Measurements from ENCODE around the gene RACGAP1. TPM values are rescaled to one million over a fixed set of nuclear protein-coding genes. Genes with fewer than 3 reads are reported as not detected.
A peak's percentile ranks its signal among the peaks of the same experiment; 100 is the strongest.

The RACGAP1 gene
- total RNA-seq, 2 donors from 2014 or later = 49.6 to 96.6 TPM

GRCh38 chr12:50005175-50005574, 20.1 kb downstream of the RACGAP1 start:
- no peak overlapping the region for H3K27ac Mint-ChIP-seq
- no peak overlapping the region for H3K4me3 Mint-ChIP-seq
- Histone ChIP-seq H3K27me3 (ENCODE audit: control insufficient read depth, insufficient read depth, low read length, poor library complexity, severe bottlenecking) (no peaks in the 10 kb centered on the region), H3K36me3 (ENCODE audit: control insufficient read depth, insufficient read depth, low read length) (peaks cover 68% of the 10 kb centered on the region), H3K27ac (ENCODE audit: low read depth, low read length) (no peak overlapping the region), H3K4me3 (ENCODE audit: low read length) (no peak overlapping the region), H3K9me3 (ENCODE audit: control insufficient read depth, low read length) (no peaks in the 10 kb centered on the region), H3K9ac (ENCODE audit: extremely low read depth, low read length, poor library complexity, severe bottlenecking) (no peak overlapping the region), H3K4me1 (ENCODE audit: control insufficient read depth, insufficient read depth, low read length) (no peaks in the 10 kb centered on the region)
- DNase-seq = peak; percentile 35
- no peaks in the 10 kb centered on the region for H3K27me3 Mint-ChIP-seq (ENCODE audit: insufficient read depth)
- H3K36me3 Mint-ChIP-seq (ENCODE audit: low read depth) = peaks cover 42% of the 10 kb centered on the region
- H3K9me3 Mint-ChIP-seq = no peaks in the 10 kb centered on the region
- TF ChIP-seq, protein P1, sequence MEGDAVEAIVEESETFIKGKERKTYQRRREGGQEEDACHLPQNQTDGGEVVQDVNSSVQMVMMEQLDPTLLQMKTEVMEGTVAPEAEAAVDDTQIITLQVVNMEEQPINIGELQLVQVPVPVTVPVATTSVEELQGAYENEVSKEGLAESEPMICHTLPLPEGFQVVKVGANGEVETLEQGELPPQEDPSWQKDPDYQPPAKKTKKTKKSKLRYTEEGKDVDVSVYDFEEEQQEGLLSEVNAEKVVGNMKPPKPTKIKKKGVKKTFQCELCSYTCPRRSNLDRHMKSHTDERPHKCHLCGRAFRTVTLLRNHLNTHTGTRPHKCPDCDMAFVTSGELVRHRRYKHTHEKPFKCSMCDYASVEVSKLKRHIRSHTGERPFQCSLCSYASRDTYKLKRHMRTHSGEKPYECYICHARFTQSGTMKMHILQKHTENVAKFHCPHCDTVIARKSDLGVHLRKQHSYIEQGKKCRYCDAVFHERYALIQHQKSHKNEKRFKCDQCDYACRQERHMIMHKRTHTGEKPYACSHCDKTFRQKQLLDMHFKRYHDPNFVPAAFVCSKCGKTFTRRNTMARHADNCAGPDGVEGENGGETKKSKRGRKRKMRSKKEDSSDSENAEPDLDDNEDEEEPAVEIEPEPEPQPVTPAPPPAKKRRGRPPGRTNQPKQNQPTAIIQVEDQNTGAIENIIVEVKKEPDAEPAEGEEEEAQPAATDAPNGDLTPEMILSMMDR (conservative IDR thresholded peaks at IDR 0.05) = no peak
- peaks cover 7% of the 10 kb centered on the region for H3K4me1 Mint-ChIP-seq
- WGBS, 2 experiments (ENCODE audit: insufficient coverage in 1 of 2, insufficient read length in 1 of 2) = 89 to 100% methylated on average over 3 of the region's 3 CpGs

DNA sequence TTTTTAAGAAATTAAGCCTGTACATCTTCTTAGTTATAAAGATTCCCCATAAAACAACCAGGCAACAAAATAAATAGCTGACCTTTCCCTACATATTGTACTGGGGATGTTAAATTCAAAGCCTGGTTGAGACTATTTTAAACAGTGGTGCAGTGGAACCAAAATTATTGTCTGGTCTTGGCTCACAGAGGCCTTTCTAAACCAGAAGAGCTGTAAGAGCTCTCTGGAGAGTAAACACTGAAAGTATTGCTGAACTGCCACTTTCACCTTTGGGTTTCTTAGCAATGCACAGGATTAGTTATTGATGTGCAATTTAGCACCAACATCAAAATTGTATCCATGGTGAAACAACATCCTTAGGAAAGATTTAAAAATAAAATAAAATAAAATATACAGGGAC, 20.6 kb downstream of the RACGAP1 start:
- Histone ChIP-seq H3K27ac (ENCODE audit: low read depth, low read length) (no peak overlapping the region), H3K9ac (ENCODE audit: extremely low read depth, low read length, poor library complexity, severe bottlenecking) (no peak overlapping the region), H3K9me3 (ENCODE audit: control insufficient read depth, low read length) (no peaks in the 10 kb centered on the region), H3K27me3 (ENCODE audit: control insufficient read depth, insufficient read depth, low read length, poor library complexity, severe bottlenecking) (no peaks in the 10 kb centered on the region), H3K4me3 (ENCODE audit: low read length) (no peak overlapping the region), H3K4me1 (ENCODE audit: control insufficient read depth, insufficient read depth, low read length) (no peaks in the 10 kb centered on the region), H3K36me3 (ENCODE audit: control insufficient read depth, insufficient read depth, low read length) (peaks cover 68% of the 10 kb centered on the region)
- TF ChIP-seq, protein P1 (conservative IDR thresholded peaks at IDR 0.05) = no peak
- peaks cover 42% of the 10 kb centered on the region for H3K36me3 Mint-ChIP-seq (ENCODE audit: low read depth)
- no peak for DNase-seq
- peaks cover 7% of the 10 kb centered on the region for H3K4me1 Mint-ChIP-seq
- no peaks in the 10 kb centered on the region for H3K9me3 Mint-ChIP-seq
- H3K4me3 Mint-ChIP-seq = no peak overlapping the region
- H3K27me3 Mint-ChIP-seq (ENCODE audit: insufficient read depth) = no peaks in the 10 kb centered on the region
- H3K27ac Mint-ChIP-seq = no peak overlapping the region

DNA sequence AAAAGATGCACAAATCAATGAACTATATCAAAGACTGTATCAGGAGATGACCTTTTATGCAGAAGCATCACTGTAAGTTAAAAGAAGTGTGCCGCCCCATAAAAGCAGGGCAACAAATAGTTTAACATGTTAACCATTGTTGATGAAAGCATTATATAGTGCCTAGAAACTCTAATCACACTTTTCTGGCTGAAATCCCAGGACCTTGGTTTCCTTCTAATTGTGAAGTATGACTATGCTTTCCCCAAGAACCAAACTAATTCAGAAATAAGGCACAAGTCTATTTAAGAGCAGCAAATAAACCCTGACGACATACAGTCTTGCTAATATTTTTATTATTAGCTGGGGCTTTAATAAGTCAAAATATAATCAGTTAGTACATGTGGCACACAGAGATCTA, 21.7 kb downstream of the RACGAP1 start:
- Mint-ChIP-seq H3K27me3 (ENCODE audit: insufficient read depth) (no peaks in the 10 kb centered on the region), H3K4me1 (peaks cover 4% of the 10 kb centered on the region), H3K36me3 (ENCODE audit: low read depth) (peaks cover 46% of the 10 kb centered on the region), H3K27ac (no peak overlapping the region), H3K4me3 (no peak overlapping the region), H3K9me3 (no peaks in the 10 kb centered on the region)
- Histone ChIP-seq H3K4me3 (ENCODE audit: low read length) (no peak overlapping the region), H3K4me1 (ENCODE audit: control insufficient read depth, insufficient read depth, low read length) (no peaks in the 10 kb centered on the region), H3K9ac (ENCODE audit: extremely low read depth, low read length, poor library complexity, severe bottlenecking) (no peak overlapping the region), H3K27me3 (ENCODE audit: control insufficient read depth, insufficient read depth, low read length, poor library complexity, severe bottlenecking) (no peaks in the 10 kb centered on the region), H3K9me3 (ENCODE audit: control insufficient read depth, low read length) (no peaks in the 10 kb centered on the region), H3K27ac (ENCODE audit: low read depth, low read length) (no peak overlapping the region), H3K36me3 (ENCODE audit: control insufficient read depth, insufficient read depth, low read length) (peaks cover 77% of the 10 kb centered on the region)
- DNase-seq = no peak
- TF ChIP-seq, protein P1 (conservative IDR thresholded peaks at IDR 0.05) = no peak
- 93% methylated on average over 2 of the region's 2 CpGs; no CpG with 5 or more reads in 1 of the 2 experiments for WGBS, 2 experiments (ENCODE audit: insufficient coverage in 1 of 2, insufficient read length in 1 of 2)

Data from endodermal cell (in vitro differentiated cells).